Skeletal muscle tissue (tissue), 4 donors: ENCODE data around the gene CLUH. TPM values are rescaled to one million over a fixed set of nuclear protein-coding genes. Genes with fewer than 3 reads are reported as not detected.

Experiments used
- H3K27ac ChIP-seq: one replicate; pipeline ENCODE4 v1.7.0; 2013; ENCODE audit warnings: mild to moderate bottlenecking, low read depth, low read length, inconsistent platforms
- H3K27me3 ChIP-seq, 3 donors: one replicate each; pipeline ENCODE4 v1.7.0; 2013; ENCODE audit warnings: low read length in 3 of 3; ENCODE audit not compliant: control insufficient read depth in 3 of 3, insufficient read depth in 3 of 3
- H3K36me3 ChIP-seq, 3 donors: one replicate each; pipeline ENCODE4 v1.7.0; 2013; ENCODE audit warnings: low read length in 3 of 3; ENCODE audit not compliant: control insufficient read depth in 3 of 3, insufficient read depth in 3 of 3
- H3K4me1 ChIP-seq, 3 donors: one replicate each; pipeline ENCODE4 v1.7.0; 2013; ENCODE audit warnings: low read length in 3 of 3, mild to moderate bottlenecking in 3 of 3; ENCODE audit not compliant: control insufficient read depth in 3 of 3, insufficient read depth in 3 of 3
- H3K4me3 ChIP-seq, 3 donors: one replicate each; pipeline ENCODE4 v1.7.0; 2013; ENCODE audit warnings: low read length in 3 of 3
- H3K9ac ChIP-seq, 3 donors: one replicate each; pipeline ENCODE4 v1.7.0; 2013; ENCODE audit warnings: low read length in 3 of 3, mild to moderate bottlenecking in 3 of 3, moderate library complexity in 2 of 3, low read depth in 1 of 3
- H3K9me3 ChIP-seq, 3 donors: one replicate each; pipeline ENCODE4 v1.7.0; 2013; ENCODE audit warnings: low read length in 3 of 3; ENCODE audit not compliant: control insufficient read depth in 3 of 3
- total RNA-seq: library from RNA; depleted of rRNA; stranded (reverse); fragments of >200 nt; gene quantifications from one replicate; pipeline ENCODE4 v1.2.3, GENCODE V29; 2014
- donor health status: Osteomylitis.

The CLUH gene
- 33.9 TPM for total RNA-seq

GRCh38 chr17:2711608-2712299 lies at the start of gene CLUH:
TSS of gene CLUH (minus strand) at chr17:2711764. CDS start at chr17:2711661, 103 bp downstream.
- Histone ChIP-seq H3K9me3 (no peaks in the 10 kb centered on the region), H3K27me3 (no peaks in the 10 kb centered on the region), H3K27ac (peak within 1 kb of the TSS; percentile 94), H3K36me3 (peaks cover 0 to 5% (median 2%) of the 10 kb centered on the region in 3 donors), H3K4me3 (peak within 1 kb of the TSS; percentile 90 to 94 (median 93)), H3K4me1 (peaks cover 43 to 55% (median 50%) of the 10 kb centered on the region in 3 donors), H3K9ac (peak within 1 kb of the TSS; percentile 93 to 98 (median 93))

GRCh38 chr17:2758870-2759269 lies 47.3 kb upstream of the CLUH start:
- H3K9me3 ChIP-seq, result no peaks in the 10 kb centered on the region
- no peak overlapping the region for H3K27ac ChIP-seq
- H3K4me3 ChIP-seq, result no peak overlapping the region
- peaks cover 0 to 4% (median 2%) of the 10 kb centered on the region in 3 donors for H3K4me1 ChIP-seq
- peaks cover 26 to 32% (median 29%) of the 10 kb centered on the region in 3 donors for H3K27me3 ChIP-seq
- no peaks in the 10 kb centered on the region for H3K36me3 ChIP-seq
- no peak overlapping the region for H3K9ac ChIP-seq

GRCh38 chr17:2755891-2756724 lies 44.5 kb upstream of the CLUH start:
- H3K36me3 ChIP-seq, result no peaks in the 10 kb centered on the region
- no peak overlapping the region for H3K27ac ChIP-seq
- H3K4me3 ChIP-seq, result no peak overlapping the region
- peaks cover 20 to 35% (median 27%) of the 10 kb centered on the region in 3 donors for H3K27me3 ChIP-seq
- H3K4me1 ChIP-seq, result peaks cover 0 to 4% (median 2%) of the 10 kb centered on the region in 3 donors
- no peak overlapping the region for H3K9ac ChIP-seq
- no peaks in the 10 kb centered on the region for H3K9me3 ChIP-seq

- Histone ChIP-seq H3K9ac (no peak overlapping the region), H3K9me3 (no peaks in the 10 kb centered on the region), H3K27ac (no peak overlapping the region), H3K4me3 (no peak overlapping the region), H3K36me3 (no peaks in the 10 kb centered on the region), H3K27me3 (peaks cover 26 to 45% (median 31%) of the 10 kb centered on the region in 3 donors), H3K4me1 (peaks cover 0 to 4% (median 2%) of the 10 kb centered on the region in 3 donors)
These were observed 39.9 kb upstream of the CLUH start for GRCh38 chr17:2751491-2751890.

GRCh38 chr17:2750721-2751120 lies 39.2 kb upstream of the CLUH start:
- H3K9ac ChIP-seq, result no peak overlapping the region
- H3K36me3 ChIP-seq, result no peaks in the 10 kb centered on the region
- peaks cover 19 to 39% (median 25%) of the 10 kb centered on the region in 3 donors for H3K27me3 ChIP-seq
- H3K4me1 ChIP-seq, result no peaks in the 10 kb centered on the region
- H3K9me3 ChIP-seq, result no peaks in the 10 kb centered on the region
- H3K27ac ChIP-seq, result no peak overlapping the region
- no peak overlapping the region for H3K4me3 ChIP-seq

- peaks cover 19 to 42% (median 33%) of the 10 kb centered on the region in 3 donors for H3K27me3 ChIP-seq
- H3K9me3 ChIP-seq, result no peaks in the 10 kb centered on the region
- H3K4me3 ChIP-seq, result no peak overlapping the region
These were observed 38.2 kb upstream of the CLUH start for GRCh38 chr17:2749784-2750181.

GRCh38 chr17:2749058-2749783 lies 37.7 kb upstream of the CLUH start, which contains the start of gene CCDC92B:
TSS of gene CCDC92B (minus strand) at chr17:2749652. CDS start at chr17:2735145, 14,507 bp downstream.
- no peaks in the 10 kb centered on the region for H3K36me3 ChIP-seq
- H3K27ac ChIP-seq, result no peak within 1 kb of the TSS
- H3K9me3 ChIP-seq, result no peaks in the 10 kb centered on the region
- H3K4me1 ChIP-seq, result no peaks in the 10 kb centered on the region
- no peak within 1 kb of the TSS for H3K9ac ChIP-seq
- no peak within 1 kb of the TSS for H3K4me3 ChIP-seq
- H3K27me3 ChIP-seq, result peaks cover 22 to 40% (median 33%) of the 10 kb centered on the region in 3 donors

More at GRCh38 chr17:2749784-2750181, 38.2 kb upstream of the CLUH start:
- Histone ChIP-seq H3K9ac (no peak overlapping the region), H3K36me3 (no peaks in the 10 kb centered on the region), H3K27ac (no peak overlapping the region), H3K4me1 (no peaks in the 10 kb centered on the region)

GRCh38 chr17:2745317-2746037 lies 33.9 kb upstream of the CLUH start:
- Histone ChIP-seq H3K27me3 (peaks cover 22 to 31% (median 26%) of the 10 kb centered on the region in 3 donors), H3K9me3 (no peaks in the 10 kb centered on the region), H3K9ac (no peak overlapping the region), H3K36me3 (no peaks in the 10 kb centered on the region), H3K4me3 (no peak overlapping the region), H3K27ac (no peak overlapping the region), H3K4me1 (no peaks in the 10 kb centered on the region)

- H3K27ac ChIP-seq, result no peak overlapping the region
These were observed 26.1 kb upstream of the CLUH start for GRCh38 chr17:2737693-2738092.

More at GRCh38 chr17:2737693-2738092, 26.1 kb upstream of the CLUH start:
- no peaks in the 10 kb centered on the region for H3K4me1 ChIP-seq
- no peak overlapping the region for H3K9ac ChIP-seq
- no peaks in the 10 kb centered on the region for H3K9me3 ChIP-seq
- H3K4me3 ChIP-seq, result no peak overlapping the region
- peaks cover 0 to 7% (median 6%) of the 10 kb centered on the region in 3 donors for H3K27me3 ChIP-seq
- no peaks in the 10 kb centered on the region for H3K36me3 ChIP-seq
